GM13977 (cell line): Measurements from ENCODE around the gene HIP1.

ENCODE experiments used
- DNase-seq: peaks from one replicate; pipeline ENCODE4 v3.0.0; 2012; ENCODE audit warnings: low spot score
- in situ Hi-C: fragments of 300-500 bp; cut with MboI; formaldehyde crosslinking; loops from one replicate; pipeline ENCODE4 v1.12.0; 2022; ENCODE audit warnings: low sequenced_read_pairs, low pct_unique_long_range_greater_than_20kb, mixed read lengths, inconsistent platforms; ENCODE audit not compliant: unreplicated experiment
- TF ChIP-seq, protein P1 (sequence below): IDR thresholded peaks from 2 replicates; pipeline ENCODE4 v1.5.1; 2012; ENCODE audit warnings: mild to moderate bottlenecking, control low read depth; ENCODE audit not compliant: insufficient read depth; ENCODE audit errors: extremely low read depth, missing control alignments

HIP1 gene

GRCh38 chr7:75630549-75630948 is 108.2 kb downstream of the HIP1 start:
- in situ Hi-C loops, result no loop called here
- TF ChIP-seq, protein P1, sequence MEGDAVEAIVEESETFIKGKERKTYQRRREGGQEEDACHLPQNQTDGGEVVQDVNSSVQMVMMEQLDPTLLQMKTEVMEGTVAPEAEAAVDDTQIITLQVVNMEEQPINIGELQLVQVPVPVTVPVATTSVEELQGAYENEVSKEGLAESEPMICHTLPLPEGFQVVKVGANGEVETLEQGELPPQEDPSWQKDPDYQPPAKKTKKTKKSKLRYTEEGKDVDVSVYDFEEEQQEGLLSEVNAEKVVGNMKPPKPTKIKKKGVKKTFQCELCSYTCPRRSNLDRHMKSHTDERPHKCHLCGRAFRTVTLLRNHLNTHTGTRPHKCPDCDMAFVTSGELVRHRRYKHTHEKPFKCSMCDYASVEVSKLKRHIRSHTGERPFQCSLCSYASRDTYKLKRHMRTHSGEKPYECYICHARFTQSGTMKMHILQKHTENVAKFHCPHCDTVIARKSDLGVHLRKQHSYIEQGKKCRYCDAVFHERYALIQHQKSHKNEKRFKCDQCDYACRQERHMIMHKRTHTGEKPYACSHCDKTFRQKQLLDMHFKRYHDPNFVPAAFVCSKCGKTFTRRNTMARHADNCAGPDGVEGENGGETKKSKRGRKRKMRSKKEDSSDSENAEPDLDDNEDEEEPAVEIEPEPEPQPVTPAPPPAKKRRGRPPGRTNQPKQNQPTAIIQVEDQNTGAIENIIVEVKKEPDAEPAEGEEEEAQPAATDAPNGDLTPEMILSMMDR, result no peak
- DNase-seq, result no peak

DNA sequence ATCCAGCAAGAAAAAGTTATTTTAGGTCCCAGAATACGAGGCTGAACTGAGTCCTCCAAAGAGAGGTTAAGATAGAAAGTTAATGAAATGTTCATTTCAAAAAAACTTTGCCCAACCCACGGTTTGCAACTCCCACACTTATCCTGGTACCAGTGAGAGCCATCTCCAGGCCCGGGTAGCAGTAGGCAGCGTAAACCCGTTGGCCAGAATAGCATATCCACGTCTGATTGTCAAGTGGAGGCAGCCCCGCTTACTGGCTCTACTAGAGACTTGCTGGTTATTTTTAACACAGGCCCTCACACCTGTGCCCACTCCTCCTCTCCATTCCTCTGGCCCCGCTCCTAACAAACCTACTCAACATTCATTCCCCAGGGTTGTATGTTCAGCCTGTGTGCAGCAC is 109.7 kb downstream of the HIP1 start:
- in situ Hi-C loops, result no loop called here
- TF ChIP-seq, protein P1, result no peak
- DNase-seq, result no peak

DNA sequence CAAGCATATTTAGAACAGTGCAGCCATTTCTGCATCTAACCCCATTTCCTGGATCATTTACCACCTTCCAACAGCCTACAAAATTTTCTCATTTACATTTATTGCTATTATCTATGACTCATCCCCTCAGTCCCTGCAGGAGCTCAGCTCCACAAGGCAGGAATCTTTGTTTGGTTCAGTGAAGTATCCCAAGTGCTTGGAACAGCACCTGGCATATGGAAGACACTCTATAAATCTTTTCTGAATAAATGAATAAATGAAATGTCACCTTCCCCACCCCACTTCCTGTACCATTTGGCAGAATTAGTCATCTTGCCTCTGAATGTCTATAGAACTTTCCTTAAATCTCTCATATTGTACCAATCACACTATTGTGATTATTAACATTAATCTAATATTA is 110.7 kb downstream of the HIP1 start:
- TF ChIP-seq, protein P1, result no peak
- in situ Hi-C loops, result no loop called here
- no peak for DNase-seq

DNA sequence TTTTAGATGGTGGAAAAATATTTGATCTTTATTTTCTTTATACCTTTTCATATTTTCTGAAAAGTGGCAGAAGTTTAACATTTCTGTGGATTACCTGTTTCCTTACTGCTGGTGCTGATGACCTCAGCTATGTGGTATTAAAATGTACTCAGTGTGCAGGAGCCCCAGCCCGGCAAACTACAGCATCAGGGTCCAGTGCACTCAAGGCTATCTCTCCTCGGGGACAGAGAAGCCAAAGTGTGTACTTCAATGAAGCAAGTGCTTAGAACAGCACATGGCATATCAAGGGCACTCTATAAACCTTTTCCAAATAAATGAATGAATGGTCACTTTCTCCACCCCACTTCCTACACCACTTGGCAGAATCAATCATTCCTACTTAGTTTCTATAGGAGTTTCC is 111.8 kb downstream of the HIP1 start:
- no peak for DNase-seq
- TF ChIP-seq, protein P1, result no peak
- in situ Hi-C loops, result no loop called here

GRCh38 chr7:75625868-75626267 is 112.9 kb downstream of the HIP1 start:
- in situ Hi-C loops, result no loop called here
- TF ChIP-seq, protein P1, result no peak
- DNase-seq, result no peak

DNA sequence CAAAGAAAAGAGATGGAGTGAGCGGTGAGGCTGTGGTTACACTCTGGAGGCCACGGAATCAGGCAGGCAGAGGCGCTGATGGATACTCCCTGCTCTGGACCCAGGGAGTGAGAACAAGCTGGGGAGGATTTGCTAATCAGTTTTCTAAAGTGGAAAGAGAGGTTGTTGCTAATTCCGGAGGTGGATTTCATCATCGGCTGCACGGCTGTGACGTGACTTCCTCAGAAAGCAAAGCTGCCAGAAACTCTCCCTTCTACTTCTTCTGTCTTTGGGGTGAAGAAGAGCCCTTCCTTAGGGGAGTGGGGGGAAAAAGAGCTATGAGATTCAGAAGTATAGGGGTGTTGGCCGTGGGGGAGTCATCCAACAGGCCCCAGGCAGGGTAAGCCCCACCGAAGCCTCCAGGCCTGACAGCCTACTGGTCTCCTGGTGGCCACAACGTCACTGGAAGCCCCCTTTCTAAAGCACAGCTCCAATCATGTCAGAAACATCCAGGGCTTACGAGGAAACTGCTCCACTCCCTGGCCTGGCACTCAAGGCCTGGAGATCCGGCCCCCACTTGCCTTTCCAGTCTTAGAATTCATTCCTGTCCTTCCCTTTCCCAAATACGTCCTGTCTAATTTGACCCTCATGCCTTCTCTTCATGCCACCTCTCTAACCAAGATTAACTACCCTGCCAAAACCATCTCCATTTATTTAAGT is 114.5 kb downstream of the HIP1 start:
- DNase-seq, result peak; percentile 17
- in situ Hi-C loops, result no loop called here
- TF ChIP-seq, protein P1, result no peak
